ENCODE results near the gene ZMYM5. TPM values are rescaled to one million over a fixed set of nuclear protein-coding genes. Genes with fewer than 3 reads are reported as not detected.

Gene ZMYM5
- total and polyA plus RNA-seq, 2 of the 13 experiments (the other 11 are each of a cell fraction or from before 2014, with no cell fraction given): 7.8 to 9.4 TPM

- in situ Hi-C loops (cut with HindIII; ENCODE audit: extremely low pct_ligation_motif_present, low pct_unique_long_range_greater_than_20kb): no loop called here
- no peak overlapping the region for H3K4me2 ChIP-seq (ENCODE audit: low read depth, low read length)
- WGBS (ENCODE audit: low lambda C conversion rate): 75% methylated on average over 4 of the region's 4 CpGs
- BruUV-seq (replicated peaks): no TSS peak
- H3K4me3 ChIP-seq (replicated peaks in 1 of 3; ENCODE audit: insufficient read depth in 1 of 3, low read depth in 2 of 3, low read length in 3 of 3): no peak overlapping the region
- no peaks in the 10 kb centered on the region for H3K9me3 ChIP-seq (ENCODE audit: low read length)
- H3K4me1 ChIP-seq (ENCODE audit: insufficient read depth, low read length): 0 out of 2 replicates have a peak, but pooled peaks cover 6% of the 10 kb centered on the region
- H3K9ac ChIP-seq (ENCODE audit: insufficient read depth, low read depth, low read length): no peak overlapping the region
- no peaks in the 10 kb centered on the region for H3K36me3 ChIP-seq (replicated peaks in 1 of 2; ENCODE audit: control insufficient read depth in 1 of 2, insufficient read depth in 2 of 2, low read length in 2 of 2)
- H3K79me2 ChIP-seq (ENCODE audit: insufficient read depth, low read length): no peaks in the 10 kb centered on the region
- ChIA-PET CTCF (ENCODE audit: low intra/inter-chr PET ratio, low total read pairs) (no interaction called here), POLR2A (no interaction called here)
- intact Hi-C loops (cut with micrococcal nuclease; ENCODE audit: unreplicated experiment): no loop called here
- no peak for ATAC-seq
- no peak for TF ChIP-seq KDM2A (CRISPR knock-in tag; IDR thresholded peaks at IDR 0.05; ENCODE audit: borderline replicate concordance, low read depth)
- TF ChIP-seq ZNF17 (CRISPR knock-in tag; IDR thresholded peaks at IDR 0.05): no peak
- TF ChIP-seq ZNF766 (CRISPR knock-in tag; IDR thresholded peaks at IDR 0.05; ENCODE audit: borderline replicate concordance): no peak
- no peak for TF ChIP-seq ZMYM2 (CRISPR knock-in tag; IDR thresholded peaks at IDR 0.05)
- no peak for TF ChIP-seq GZF1 (CRISPR knock-in tag; IDR thresholded peaks at IDR 0.05)
- no peak for TF ChIP-seq ZFP90 (CRISPR knock-in tag; IDR thresholded peaks at IDR 0.05; ENCODE audit: borderline replicate concordance)
- no peak overlapping the region for H2AFZ ChIP-seq (ENCODE audit: low read length)
- no peaks in the 10 kb centered on the region for H3K27me3 ChIP-seq (ENCODE audit: control insufficient read depth in 1 of 2, insufficient read depth in 2 of 2, low read length in 2 of 2)
- H3K27ac ChIP-seq (ENCODE audit: extremely low read length, insufficient read depth, low read length): no peak overlapping the region
- DNase-seq (ENCODE audit: low spot score): no peak
- H4K20me1 ChIP-seq (ENCODE audit: insufficient read depth, low read length): no peaks in the 10 kb centered on the region
- no peak for FAIRE-seq
Measured at GRCh38 chr13:19810151-19810550, 53.3 kb downstream of the ZMYM5 start.

- Histone ChIP-seq H3K79me2 (ENCODE audit: insufficient read depth, low read length) (no peaks in the 10 kb centered on the region), H3K4me2 (ENCODE audit: low read depth, low read length) (no peak overlapping the region), H3K27me3 (ENCODE audit: control insufficient read depth in 1 of 2, insufficient read depth in 2 of 2, low read length in 2 of 2) (no peaks in the 10 kb centered on the region), H3K4me1 (ENCODE audit: insufficient read depth, low read length) (no peaks in the 10 kb centered on the region), H3K9ac (ENCODE audit: insufficient read depth, low read depth, low read length) (no peak overlapping the region), H4K20me1 (ENCODE audit: insufficient read depth, low read length) (no peaks in the 10 kb centered on the region), H3K27ac (ENCODE audit: extremely low read length, insufficient read depth, low read length) (no peak overlapping the region), H3K9me3 (ENCODE audit: low read length) (no peaks in the 10 kb centered on the region), H3K4me3 (replicated peaks in 1 of 3; ENCODE audit: insufficient read depth in 1 of 3, low read depth in 2 of 3, low read length in 3 of 3) (no peak overlapping the region), H3K36me3 (replicated peaks in 1 of 2; ENCODE audit: control insufficient read depth in 1 of 2, insufficient read depth in 2 of 2, low read length in 2 of 2) (no peaks in the 10 kb centered on the region), H2AFZ (ENCODE audit: low read length) (no peak overlapping the region)
- intact Hi-C loops (cut with micrococcal nuclease; ENCODE audit: unreplicated experiment) (no loop called here), in situ Hi-C loops (cut with HindIII; ENCODE audit: extremely low pct_ligation_motif_present, low pct_unique_long_range_greater_than_20kb) (no loop called here)
- no peak for ATAC-seq
- TF ChIP-seq ZBTB14 (CRISPR knock-in tag; IDR thresholded peaks at IDR 0.05) (no peak), IRF2 (CRISPR knock-in tag; IDR thresholded peaks at IDR 0.05) (no peak), ZNF138 (CRISPR knock-in tag; IDR thresholded peaks at IDR 0.05; ENCODE audit: low read depth) (no peak), ZNF496 (CRISPR knock-in tag; IDR thresholded peaks at IDR 0.05; ENCODE audit: insufficient replicate concordance) (no peak), IKZF4 (CRISPR knock-in tag; IDR thresholded peaks at IDR 0.05; ENCODE audit: borderline replicate concordance, low read depth, not compliant biosample characterization) (no peak), ATF1 (CRISPR knock-in tag; IDR thresholded peaks at IDR 0.05) (no peak), EEA1 (CRISPR knock-in tag; IDR thresholded peaks at IDR 0.05; ENCODE audit: borderline replicate concordance) (no peak), PAF1 (CRISPR knock-in tag; IDR thresholded peaks at IDR 0.05) (no peak)
- TF ChIP-seq, protein P1, sequence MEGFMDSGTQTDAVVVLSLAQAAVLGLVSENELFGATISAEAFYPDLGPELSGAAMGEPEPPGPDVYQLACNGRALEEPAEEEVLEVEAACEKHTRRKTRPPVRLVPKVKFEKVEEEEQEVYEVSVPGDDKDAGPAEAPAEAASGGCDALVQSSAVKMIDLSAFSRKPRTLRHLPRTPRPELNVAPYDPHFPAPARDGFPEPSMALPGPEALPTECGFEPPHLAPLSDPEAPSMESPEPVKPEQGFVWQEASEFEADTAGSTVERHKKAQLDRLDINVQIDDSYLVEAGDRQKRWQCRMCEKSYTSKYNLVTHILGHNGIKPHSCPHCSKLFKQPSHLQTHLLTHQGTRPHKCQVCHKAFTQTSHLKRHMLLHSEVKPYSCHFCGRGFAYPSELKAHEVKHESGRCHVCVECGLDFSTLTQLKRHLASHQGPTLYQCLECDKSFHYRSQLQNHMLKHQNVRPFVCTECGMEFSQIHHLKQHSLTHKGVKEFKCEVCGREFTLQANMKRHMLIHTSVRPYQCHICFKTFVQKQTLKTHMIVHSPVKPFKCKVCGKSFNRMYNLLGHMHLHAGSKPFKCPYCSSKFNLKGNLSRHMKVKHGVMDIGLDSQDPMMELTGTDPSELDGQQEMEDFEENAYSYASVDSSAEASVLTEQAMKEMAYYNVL (CRISPR knock-in tag; IDR thresholded peaks at IDR 0.05; ENCODE audit: borderline replicate concordance): no peak
- no TSS peak for BruUV-seq (replicated peaks)
- no peak for FAIRE-seq
- ChIA-PET POLR2A (no interaction called here), CTCF (ENCODE audit: low intra/inter-chr PET ratio, low total read pairs) (no interaction called here)
- DNase-seq (ENCODE audit: low spot score): no peak
- WGBS (ENCODE audit: low lambda C conversion rate): 78% methylated on average over 4 of the region's 4 CpGs
Measured at GRCh38 chr13:19805765-19806164, 57.7 kb downstream of the ZMYM5 start.

All from HepG2 (cell line).